Choroid plexus epithelial cell (primary cell): Measurements from ENCODE around the gene MRPL32.

Source experiments
- DNase-seq: peaks from one replicate; pipeline ENCODE4 v3.0.0-alpha.2; 2010; ENCODE audit warnings: low read depth
- H3K4me3 ChIP-seq: 2 replicates; pipeline ENCODE4 v1.5.1; 2011; ENCODE audit warnings: low read depth, mild to moderate bottlenecking, control low read depth, low read length, moderate library complexity
- CTCF ChIP-seq: conservative IDR thresholded peaks from 2 replicates; pipeline ENCODE4 v1.5.1; 2011; ENCODE audit warnings: low read depth, mild to moderate bottlenecking, control low read depth, inconsistent platforms, low read length, moderate library complexity

MRPL32 gene

GRCh38 chr7:42952328-42952727, 20.2 kb downstream of the MRPL32 start:
- no peak for DNase-seq
- TF ChIP-seq CTCF: no peak
- no peak overlapping the region for H3K4me3 ChIP-seq

- no peak for DNase-seq
- no peak for TF ChIP-seq CTCF
- H3K4me3 ChIP-seq: no peak overlapping the region
These were observed 21.8 kb downstream of the MRPL32 start for GRCh38 chr7:42953994-42954393.

GRCh38 chr7:42956062-42956461, 23.9 kb downstream of the MRPL32 start:
- DNase-seq: no peak
- TF ChIP-seq CTCF: no peak
- H3K4me3 ChIP-seq: no peak overlapping the region

GRCh38 chr7:42959549-42959948, 27.4 kb downstream of the MRPL32 start:
- DNase-seq: no peak
- no peak for TF ChIP-seq CTCF
- H3K4me3 ChIP-seq: no peak overlapping the region

- no peak for TF ChIP-seq CTCF
- no peak for DNase-seq
- no peak overlapping the region for H3K4me3 ChIP-seq
These were observed 28.6 kb downstream of the MRPL32 start for GRCh38 chr7:42960762-42961161.

GRCh38 chr7:42961170-42961569, 29.0 kb downstream of the MRPL32 start:
- no peak for TF ChIP-seq CTCF
- no peak for DNase-seq
- H3K4me3 ChIP-seq: no peak overlapping the region

GRCh38 chr7:42964293-42964692, 32.1 kb downstream of the MRPL32 start:
- no peak overlapping the region for H3K4me3 ChIP-seq
- DNase-seq: no peak
- no peak for TF ChIP-seq CTCF
